Middle frontal gyrus (tissue), 1 donor: ENCODE data around the gene STARD9.
A peak's percentile ranks its signal among the peaks of the same experiment; 100 is the strongest.
"Not testable (repeated sequence)": the region's sequence is repeated elsewhere in the genome, so short reads cannot be mapped to it uniquely, and the experiment has no call there.

Source experiments
- DNase-seq: peaks from one replicate; pipeline ENCODE4 v3.0.0-alpha.2; 2015; ENCODE audit warnings: low spot score; ENCODE audit errors: extremely low spot score

The STARD9 gene

GRCh38 chr15:42575188-42576039 is at the start of gene STARD9:
STARD9 (plus strand) TSS chr15:42575606; CDS start chr15:42575716, 110 bp downstream.
- peak; percentile 97 for DNase-seq

- DNase-seq = no peak
Observed at GRCh38 chr15:42528970-42529369, 46.4 kb upstream of the STARD9 start.

DNA sequence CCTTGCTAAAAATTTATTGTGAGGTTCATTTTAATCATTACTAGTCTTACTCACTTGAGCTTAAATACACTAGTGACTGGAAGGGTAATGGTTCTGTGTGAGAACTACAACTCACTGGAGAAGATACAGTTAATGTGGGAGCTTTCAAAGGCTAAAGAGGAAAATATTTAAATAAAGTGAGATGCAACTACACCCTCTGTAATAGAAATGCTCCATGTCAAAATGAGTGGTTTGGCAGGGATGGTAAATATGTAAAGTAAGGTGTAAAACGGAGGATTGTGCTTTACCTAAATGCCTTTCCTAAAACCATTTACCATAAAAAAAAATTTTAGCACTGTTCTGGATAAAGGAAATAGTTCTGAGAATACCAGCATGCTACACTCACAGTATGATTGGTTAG is 42.2 kb upstream of the STARD9 start:
- no peak for DNase-seq

DNA sequence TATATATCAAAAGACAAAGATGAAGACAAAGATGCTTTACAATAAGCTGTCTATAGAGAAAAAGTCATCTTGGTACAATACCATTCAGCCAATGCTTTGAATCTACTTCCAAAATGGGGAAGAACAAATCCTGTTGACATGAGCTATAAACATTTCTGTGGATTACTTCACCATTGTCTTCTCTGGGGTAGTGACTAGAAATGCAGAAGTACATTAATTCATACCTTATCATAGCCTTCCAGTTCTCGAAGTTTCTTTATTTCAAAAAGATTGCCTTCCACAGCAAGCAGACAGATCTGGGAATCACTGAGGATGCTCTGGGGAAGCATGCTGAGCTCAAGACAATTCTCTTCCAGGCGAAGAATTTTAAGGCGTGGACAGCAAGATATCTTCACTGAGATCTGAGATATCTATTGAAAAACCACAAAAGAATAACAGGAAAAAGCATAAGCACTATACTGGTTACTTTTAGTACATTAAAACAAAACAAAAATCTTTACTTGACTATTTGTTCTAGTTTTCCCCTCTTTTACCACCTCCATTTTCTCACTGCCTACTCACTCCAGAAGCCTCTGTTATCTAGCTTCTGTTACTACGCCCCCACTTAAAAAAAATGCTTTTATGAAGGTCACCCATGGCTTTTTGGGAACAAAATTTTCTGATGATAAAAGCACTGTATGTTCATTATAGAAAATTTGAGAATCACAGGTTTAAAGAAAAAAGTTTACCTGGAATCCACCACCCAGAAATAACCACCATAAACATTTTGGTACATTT is 30.4 kb upstream of the STARD9 start:
- no peak for DNase-seq

DNA sequence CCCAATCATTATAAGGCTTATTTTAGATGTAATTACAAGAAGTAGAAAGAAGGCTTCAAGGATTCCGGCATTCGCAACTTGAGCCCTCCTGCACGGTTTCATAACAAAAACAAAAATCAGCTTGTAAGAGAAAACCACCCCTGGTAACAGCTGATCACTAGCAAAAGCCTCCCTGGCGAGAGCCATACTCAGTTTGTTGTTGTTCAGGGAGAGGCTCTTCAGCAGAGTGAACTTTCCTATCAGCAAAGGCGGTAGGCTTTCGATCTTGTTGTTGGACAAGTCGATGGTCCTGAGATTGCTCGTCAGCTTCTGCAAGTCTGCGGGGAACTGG is 27.5 kb upstream of the STARD9 start:
- DNase-seq = no peak

DNA sequence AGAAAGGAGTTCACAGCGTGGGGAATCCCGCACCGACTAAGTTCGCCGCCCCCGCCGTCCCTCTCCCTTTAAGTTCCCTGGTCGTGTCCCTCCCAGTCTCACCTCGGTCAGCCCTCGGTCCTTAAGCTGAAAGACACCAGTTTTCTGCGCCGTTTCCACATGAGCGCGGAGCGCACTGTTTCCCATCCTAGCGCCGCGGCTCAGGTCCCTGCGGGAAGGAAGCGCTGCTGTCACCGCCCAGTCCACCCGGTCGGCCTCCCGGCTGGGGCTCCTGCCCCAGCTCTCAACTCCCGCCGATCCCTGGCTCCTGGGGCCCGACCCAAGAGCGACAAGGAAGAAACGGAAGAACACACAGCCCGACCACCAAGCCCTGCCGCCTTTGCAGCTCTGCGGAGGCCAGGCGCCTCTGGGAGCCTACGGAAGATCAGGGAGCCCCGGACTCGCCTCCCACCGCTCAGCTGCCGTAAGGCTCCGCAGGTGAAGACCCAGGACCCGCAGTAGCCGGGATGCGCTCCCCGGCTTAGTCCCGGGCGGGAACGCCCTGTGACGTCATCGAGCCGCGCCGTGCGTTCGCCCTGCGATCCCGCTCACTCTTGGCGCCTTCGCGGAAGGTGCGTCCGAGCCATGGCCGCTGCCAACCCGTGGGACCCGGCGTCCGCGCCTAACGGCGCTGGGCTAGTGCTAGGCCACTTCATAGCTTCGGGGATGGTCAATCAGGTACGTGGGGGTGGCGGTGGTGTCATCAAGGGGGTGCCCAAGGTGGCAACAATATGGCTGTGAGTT is 27.0 kb upstream of the STARD9 start, which contains the start of the genes HAUS2 and LRRC57:
TSS of gene HAUS2 (plus strand) at position 590 of the 783 bp plus-strand sequence. CDS start at position 625, 35 bp downstream.
TSS of gene LRRC57 (minus strand) at position 545 of the 783 bp plus-strand sequence. CDS start at position 186, 359 bp downstream.
- DNase-seq = peak; percentile 60

- no peak for DNase-seq
Observed at GRCh38 chr15:42549032-42549491, 26.3 kb upstream of the STARD9 start.

DNA sequence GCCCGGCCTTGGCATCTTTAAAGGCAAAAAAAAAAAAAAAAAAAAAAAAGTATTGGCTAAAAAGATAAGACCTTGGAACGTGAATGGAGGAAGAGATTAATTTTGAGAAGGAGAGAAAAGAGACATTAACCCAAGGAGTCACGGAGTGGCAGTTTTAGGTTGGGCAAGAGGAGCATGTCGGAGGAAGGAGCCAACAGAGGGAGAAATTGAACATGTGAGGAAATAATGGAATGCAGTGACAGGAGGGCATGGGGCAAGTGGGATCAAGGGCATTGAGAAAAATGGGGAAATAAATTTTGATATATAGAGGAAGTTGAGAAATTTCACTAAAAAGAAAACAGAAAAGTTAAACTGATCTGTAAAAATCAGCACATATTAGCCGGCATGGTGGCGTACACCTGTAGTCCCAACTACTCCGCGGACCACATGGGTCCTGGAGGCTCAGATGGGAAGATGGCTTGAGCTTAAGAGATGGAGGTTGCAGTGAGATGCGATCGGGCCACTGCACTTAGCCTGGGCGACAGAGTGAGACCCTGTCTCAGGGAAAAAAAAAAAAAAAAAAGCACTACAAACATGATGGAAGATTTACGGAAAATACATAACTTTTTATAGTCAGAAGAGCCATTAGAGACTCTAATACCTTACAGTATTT is 25.5 kb upstream of the STARD9 start:
- DNase-seq = no peak

DNA sequence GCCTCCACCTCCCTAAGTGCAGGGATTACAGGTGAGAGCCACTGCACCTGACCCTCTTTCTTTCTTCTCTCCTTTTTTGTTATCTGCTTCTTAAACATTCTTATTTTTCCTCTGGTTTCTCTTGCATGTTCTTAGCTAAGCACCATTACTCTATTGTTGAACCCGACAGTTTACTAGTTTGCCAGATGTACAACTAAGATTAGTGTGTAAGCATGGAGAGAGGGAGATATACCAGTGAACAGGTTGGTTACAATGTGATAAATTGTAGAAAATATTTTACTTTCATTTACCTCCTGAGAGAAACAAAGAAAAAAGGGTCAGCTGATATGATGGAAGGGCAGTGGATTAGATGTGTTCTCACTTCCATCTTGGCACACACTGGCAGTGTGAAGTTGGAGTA is 21.9 kb upstream of the STARD9 start:
- no peak for DNase-seq

DNA sequence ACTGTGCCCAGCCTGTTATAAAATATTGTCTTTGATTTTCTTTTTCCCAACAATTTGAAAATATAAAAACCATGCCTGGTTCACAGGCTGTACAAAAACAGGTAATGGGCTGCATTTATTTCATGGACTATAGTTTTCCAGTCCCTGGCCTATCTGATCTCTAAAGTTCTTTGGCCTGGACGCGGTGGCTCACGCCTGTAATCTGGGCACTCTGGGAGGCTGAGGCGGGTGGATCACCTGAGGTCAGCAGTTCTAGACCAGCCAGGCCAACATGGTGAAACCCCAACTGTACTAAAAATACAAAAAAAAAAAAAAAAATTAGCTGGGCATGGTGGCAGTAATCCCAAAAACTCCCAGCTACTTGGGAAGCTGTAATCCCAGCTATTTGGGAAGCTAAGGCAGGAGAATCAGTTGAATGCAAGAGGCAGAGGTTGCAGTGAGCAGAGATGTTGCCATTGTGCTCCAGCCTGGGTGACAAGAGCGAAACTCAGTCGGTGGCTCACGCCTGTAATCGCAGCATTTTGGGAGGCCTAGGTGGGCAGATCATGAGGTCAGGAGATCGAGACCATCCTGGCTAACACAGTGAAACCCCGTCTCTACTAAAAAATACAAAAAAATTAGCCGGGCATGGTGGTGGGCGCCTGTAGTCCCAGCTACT is 18.7 kb upstream of the STARD9 start:
- not testable (repeated sequence) for DNase-seq

GRCh38 chr15:42558739-42559138 is 16.7 kb upstream of the STARD9 start:
- no peak for DNase-seq

DNA sequence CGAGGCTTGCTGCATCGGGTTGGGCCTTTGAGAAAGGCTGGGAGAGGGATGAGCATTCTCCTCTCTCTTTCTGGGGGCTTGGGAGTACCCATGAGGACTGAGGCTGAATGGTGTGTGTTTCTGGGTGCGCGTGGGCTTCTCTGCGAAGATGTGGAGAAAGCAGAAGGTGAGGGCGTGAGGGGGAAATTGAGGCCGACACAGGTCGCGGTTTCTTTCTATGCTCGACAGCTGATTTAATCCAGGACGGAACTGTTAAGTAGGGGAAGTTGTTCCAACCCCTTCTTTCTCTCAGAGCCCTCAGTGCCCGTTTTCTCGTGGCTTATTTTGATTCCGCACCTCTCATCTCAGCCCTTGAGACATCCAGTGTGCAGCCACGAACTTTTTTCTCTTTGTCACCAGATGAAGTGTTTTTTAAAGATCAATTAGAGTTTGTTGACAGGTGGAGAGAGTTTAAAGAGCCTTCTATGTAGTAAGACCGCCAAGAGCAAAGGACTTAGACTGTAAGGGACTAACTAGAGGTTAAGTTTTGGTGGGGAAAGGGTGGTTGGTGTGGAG is 711 bp downstream of the STARD9 start:
- DNase-seq = no peak

DNA sequence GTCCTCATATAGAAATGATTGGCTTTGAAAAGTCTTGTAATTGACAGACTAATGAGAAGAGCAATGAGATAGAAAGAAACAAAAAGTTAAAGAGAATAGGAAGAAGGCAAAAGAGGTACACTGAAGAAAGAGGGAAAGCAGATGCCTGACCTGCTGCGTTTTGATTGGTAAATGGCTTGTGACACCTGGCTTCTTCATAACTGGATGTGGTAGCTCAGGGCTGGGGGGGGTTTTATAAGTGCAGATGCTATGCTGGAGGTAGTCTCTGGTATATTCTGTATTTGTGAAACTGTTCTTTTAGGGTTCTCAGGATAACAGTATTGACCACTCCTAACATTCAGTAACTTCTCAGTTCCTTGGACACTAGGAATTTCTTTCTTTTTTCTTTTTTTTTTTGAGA is 1.4 kb downstream of the STARD9 start:
- no peak for DNase-seq

GRCh38 chr15:42577514-42578031 is 2.2 kb downstream of the STARD9 start:
- no peak for DNase-seq

- no peak for DNase-seq
Observed at GRCh38 chr15:42578984-42579537, 3.7 kb downstream of the STARD9 start.

GRCh38 chr15:42581272-42581730 is 5.9 kb downstream of the STARD9 start:
- peak; percentile 84 for DNase-seq

DNA sequence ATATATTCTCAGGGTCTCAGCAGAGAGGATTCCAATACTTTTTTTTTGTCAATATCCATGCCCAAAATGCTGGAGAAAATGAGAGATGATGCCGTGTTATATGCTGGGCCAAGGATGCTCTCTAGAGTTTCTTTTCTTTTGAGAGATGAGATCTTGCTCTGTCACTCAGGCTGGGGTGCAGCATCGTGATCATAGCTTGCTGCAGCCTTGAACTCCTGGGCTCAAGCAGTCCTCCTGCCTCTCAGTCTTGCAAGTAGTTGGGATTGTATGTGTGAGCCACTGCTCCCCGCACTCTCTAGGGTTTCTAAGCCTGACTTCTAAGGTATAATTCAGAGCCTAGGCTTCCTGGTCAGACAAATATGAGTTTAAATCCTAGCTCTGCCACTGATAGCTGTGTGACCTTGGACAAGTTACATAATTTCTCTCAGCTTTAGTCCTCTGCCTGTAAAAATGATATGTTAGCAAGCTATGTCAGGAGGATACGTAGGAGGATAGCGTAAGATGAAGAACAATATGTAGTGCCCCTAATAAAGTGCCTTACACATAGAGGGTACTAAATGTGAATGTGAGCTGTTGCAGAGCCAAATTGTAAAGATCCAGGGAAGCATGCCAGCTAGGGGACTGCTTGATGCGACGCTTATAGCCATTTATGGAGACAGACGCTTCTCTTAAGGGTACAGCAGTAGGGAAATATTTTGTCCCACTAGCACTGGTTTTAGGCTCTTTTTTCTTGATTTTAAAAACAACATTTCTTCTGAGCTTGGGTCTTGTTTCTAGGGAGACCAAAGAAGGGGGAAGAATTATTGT is 7.4 kb downstream of the STARD9 start:
- DNase-seq = no peak

GRCh38 chr15:42584031-42584765 is 8.8 kb downstream of the STARD9 start:
- no peak for DNase-seq
